H1 (cell line): ENCODE data around the gene ZNF248. TPM values are rescaled to one million over a fixed set of nuclear protein-coding genes. Genes with fewer than 3 reads are reported as not detected.

Experiments
- JUND ChIP-seq: IDR thresholded peaks from 2 replicates; pipeline ENCODE4 v1.6.1; 2011; ENCODE audit warnings: mild to moderate bottlenecking, improper control_type of control experiment, low read length
- POLR2AphosphoS5 ChIP-seq: IDR thresholded peaks from 2 replicates; pipeline ENCODE4 v1.6.1; 2011; ENCODE audit warnings: low read depth, low read length
- polyA plus RNA-seq, 7 experiments: library from polyadenylated mRNA; depleted of rRNA in 3 of 7; stranded (reverse) in 5 of 7; unstranded in 2 of 7; fragments of >200 nt in 5 of 7; fragments of 200-250 nt in 2 of 7; gene quantifications; 1 replicate in 5 of 7; 2 replicates in 1 of 7; 4 replicates in 1 of 7; pipeline versions ENCODE4 v1.2.1 to v1.2.3, GENCODE V29; 2011 to 2013; ENCODE audit warnings: missing spikeins in 2 of 7, mixed read lengths in 2 of 7
- total RNA-seq: library from RNA; stranded (reverse); fragmentation: NEBNext Ultra II Directional; extraction: Animal tissue kit (Norgen Biotek cat#: 25700); gene quantifications from 2 replicates; pipeline ENCODE4 v1.2.1, GENCODE V29; 2021

The ZNF248 gene
- total and polyA plus RNA-seq, 2 of the 8 experiments (the other 6 are each of a cell fraction or from before 2014, with no cell fraction given), result 9.1 TPM; not detected in 1

DNA sequence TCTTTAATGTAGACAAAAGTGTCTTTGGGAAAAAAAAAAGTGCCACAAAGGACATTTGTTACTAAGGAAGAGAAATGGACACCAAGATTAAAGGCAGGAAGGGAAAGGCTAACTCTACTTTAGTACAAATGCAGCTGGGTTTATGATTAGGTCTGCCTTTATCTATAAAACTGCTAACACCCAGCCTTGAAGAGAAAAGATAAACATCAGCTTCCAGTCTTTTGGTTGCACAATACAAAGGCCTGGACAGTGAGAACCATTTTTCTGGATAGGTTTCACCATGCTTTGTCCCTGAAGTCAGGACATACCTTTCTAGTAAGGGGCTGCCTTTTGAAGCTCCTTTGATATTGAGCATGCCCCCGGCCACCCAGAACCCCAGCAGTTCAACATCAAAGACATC lies 45.1 kb downstream of the ZNF248 start (continued):
- TF ChIP-seq JUND (no peak), POLR2AphosphoS5 (no peak)
